GM18499 (cell line): Measurements from ENCODE around the gene DOCK1.

Experiments used
- ATAC-seq: cut with Tn5 transposase; IDR thresholded peaks from one replicate; pipeline ENCODE4 v1.9.1; 2021; ENCODE audit warnings: moderate number of reproducible peaks; ENCODE audit not compliant: insufficient read depth, unreplicated experiment

Gene DOCK1

DNA sequence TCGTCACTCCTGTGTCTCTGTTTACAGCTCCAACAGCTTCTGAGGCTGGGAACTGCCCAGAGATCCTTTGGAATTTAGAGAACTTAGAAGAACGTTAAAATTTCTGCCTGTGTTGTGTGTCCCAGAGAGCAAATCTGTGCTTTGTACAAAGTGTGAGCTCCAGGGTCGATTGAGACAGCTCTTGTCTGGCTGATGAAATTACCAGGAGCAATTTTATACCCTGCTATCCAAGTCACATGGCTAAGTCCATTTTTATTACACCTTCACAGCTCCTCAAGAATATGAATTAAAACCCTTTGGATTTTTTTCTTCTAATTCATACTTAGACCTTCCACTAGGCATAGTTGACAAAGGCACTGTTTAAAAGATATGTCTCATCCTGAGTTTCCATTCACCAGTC lies 337.7 kb downstream of the DOCK1 start:
- ATAC-seq: no peak

DNA sequence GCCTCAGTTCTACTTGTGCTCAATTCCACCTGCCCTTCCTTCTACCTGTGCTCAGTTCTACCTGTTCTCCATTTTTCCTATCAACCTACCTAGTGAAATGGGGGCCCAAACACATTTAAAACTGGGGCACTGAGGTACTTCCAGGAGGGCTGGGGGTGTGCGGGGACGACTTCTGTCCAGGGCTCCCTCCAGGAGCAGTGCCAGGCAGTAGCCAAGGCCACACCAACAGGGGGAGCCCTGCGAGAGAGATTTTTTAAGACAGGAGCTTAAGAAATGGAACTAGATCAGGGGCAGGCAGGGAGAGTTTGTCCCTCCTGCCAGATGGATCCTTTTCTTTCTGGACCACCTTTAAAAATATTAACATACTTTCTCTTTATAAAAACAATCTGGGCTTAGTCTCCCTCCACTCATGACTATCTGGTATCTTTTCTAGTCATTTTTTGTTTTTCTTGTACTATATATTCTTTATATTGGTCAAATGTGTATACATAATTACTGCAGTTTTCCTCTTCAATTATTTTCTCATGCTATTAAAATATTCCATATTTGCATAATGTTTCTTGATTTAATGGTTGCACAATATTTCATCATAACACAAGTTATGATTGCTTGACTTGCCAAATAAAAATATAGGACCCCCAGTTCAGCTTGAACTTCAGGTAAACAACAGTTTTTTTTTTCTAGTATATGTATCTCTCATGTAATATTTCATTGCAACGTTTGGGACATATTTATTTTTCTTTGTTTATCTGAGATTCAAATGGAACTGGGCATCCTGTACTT lies 338.5 kb downstream of the DOCK1 start:
- no peak for ATAC-seq

DNA sequence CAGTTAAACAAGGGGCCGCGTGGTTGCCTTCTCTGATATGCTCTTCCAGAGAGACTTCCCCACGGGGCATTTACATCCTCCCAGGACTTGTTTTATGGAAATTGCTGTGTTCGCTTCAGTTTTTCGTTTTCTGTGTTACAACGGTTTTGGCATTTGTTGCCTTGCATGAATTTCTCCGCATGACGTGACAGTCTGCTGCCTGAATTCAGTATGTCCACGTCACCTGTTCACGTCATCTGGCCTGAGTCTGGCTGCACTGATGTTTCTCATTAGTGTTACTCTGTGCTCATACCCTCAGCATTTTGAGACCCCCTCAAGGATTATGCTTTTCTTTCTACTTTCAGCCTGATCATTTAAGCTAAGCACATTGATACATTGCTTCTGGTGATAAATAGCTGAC lies 340.2 kb downstream of the DOCK1 start:
- ATAC-seq: no peak

DNA sequence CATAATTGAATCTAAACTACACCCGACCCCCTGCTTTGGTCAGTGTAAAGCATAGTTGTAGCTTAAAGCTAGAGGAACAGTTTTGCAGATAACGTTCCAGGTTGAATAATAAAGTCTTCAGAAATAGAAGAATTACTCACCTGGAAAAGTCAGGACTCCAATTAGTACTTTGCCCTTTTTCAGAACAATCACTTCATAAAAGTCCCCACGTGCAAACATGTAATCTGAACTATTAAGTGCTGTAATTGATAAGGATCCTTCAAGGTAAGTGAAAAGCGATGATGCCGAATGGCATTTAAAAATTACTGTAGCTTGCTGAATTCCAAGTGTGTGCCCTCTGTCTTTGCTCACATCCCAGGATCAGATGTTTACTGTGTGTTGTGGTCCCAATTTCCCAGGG lies 344.8 kb downstream of the DOCK1 start:
- ATAC-seq: no peak

DNA sequence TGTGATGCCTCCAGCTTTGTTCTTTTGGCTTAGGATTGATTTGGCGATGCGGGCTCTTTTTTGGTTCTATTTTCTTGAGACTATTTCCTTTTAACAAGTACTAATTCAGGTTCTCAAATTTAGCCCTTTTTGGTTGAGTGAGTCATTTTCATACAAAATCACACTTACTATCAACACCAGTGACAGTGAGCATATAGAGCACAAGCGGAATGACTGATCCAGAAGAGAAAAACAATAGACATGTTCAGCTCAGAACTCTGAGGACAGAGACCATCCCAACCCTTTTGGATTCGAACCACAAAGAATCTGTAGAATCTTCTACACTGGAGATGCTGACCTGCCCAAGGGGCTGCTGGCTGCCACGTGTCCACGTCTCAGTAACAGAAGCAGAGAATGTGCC lies 347.6 kb downstream of the DOCK1 start:
- ATAC-seq: no peak

DNA sequence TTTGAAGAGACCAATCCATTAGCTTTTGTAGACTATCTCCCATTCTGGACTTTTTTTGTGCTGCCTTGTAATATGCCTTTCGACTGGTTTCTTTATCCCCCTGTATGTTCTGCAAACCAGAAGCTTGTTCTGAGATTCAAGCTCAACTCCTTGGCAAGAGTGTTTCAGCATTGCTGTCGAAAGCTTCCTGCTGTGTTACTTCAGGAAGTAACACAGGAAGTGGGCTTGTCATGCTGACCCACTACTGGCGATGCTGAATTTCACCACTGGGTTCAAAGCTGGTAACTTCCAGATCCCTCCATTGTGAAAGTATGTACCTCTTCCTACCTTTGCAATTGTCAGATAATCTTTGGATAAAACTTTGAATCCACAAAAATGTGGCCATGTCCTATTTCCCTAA lies 349.0 kb downstream of the DOCK1 start:
- no peak for ATAC-seq

DNA sequence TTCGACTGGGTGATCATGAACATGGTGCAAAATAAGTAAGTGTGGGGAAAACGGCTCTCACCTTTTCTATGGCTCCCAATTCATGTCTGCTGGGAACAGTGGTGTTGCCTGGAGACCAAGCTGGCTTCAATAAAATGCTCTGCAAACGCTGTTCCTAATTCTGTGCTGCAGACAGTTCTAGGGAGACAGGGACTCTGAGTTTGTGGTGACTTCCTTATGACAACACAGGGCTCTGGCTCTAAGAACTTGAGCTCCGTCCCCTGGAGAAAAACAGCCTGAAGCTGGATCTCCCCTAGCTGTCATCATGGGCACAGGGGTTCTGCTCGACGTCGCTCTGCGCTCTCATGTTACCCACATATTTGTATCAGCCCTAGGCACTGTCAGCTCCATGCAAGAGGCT lies 352.2 kb downstream of the DOCK1 start:
- no peak for ATAC-seq

DNA sequence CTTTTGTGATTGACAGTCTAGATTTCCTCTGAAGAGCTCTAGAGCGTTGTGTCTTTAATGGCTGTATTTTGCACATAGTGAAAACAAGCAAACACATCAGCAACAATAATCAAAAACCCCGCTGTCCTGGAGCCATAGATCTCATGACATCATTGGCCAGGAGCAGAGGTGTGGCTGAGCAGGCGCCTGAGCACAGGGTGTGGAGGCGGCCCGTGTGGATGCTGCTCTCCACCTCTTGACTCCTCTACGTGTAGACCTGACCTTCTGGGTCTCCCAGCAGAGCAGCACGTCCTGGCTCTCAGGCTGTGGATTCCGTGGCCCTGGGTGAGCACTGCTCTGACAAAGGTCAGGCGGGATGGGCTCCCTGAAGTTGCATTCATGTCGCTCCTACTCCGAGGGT lies 354.1 kb downstream of the DOCK1 start:
- ATAC-seq: no peak

DNA sequence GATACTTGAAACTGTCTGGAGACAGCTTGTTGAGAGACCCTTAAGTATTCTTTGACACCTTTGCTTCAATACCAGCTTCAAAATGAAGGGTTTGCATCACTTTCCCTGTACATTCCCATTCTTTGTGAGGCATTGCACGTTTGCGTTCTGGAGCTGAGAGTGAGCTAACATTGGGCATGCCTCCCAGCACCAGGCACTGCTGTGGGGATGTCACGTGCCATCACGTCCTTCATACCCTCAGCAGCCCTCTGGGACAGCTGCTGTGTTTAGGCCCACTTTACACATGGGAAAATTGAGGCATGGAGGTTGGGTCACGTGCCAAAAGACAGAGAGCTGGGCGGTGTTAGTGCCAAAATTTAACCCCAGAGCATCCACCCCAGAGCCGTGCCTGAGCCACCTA lies 357.4 kb downstream of the DOCK1 start:
- ATAC-seq: no peak

DNA sequence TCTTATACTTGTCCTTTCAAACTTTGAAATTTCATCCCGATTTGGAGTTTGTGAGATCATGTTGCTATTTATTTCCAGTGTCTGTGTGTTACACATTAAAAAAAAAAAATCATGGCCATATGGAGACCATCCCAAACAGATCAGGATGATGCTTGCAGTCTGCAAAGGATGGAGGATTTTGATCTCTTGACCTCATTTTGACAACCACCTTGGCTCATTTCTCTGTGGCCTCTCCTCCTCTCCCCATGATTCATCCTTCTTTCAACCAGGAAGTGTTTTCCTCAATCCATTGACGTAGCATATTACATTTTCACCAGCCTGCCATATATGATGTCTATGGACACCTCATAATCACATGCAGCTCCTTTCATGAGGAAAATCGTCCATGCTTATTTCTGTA lies 360.1 kb downstream of the DOCK1 start:
- no peak for ATAC-seq

DNA sequence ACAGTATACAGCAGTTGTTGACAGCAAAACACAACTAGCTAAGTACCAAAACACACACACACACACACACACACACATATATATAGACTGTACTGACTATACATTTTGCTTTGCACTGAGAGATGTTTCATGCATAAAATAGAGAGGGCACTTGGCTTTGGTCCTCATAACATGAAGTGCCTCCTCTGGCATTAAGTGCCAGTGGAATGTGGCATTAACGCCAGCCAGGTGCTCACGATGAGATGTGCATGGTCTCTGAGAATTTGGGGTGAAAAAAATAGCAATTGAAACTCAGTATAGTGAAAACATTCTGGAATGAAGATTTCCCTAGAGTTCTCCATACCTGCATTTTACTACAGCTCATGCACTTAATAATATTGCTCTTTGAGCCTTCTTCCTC lies 361.2 kb downstream of the DOCK1 start:
- ATAC-seq: no peak

DNA sequence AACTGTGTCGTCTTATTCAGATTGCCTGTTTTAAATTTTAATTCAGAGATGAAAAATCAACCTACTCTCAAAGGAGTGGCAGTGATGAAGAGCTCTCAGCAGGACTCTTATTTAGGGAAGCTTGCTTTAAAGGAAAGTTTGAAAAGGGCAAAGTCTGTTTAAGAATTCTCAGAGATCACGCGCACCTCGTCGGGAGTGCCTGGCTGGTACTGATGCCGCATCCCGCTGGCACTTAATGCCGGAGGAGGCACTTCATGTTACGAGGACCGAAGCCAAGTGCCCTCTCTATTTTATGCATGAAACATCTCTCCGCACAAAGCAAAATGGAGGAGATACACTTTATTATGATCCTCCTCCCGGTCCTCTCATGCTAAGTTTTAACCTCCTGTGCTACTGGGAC lies 362.2 kb downstream of the DOCK1 start:
- ATAC-seq: no peak

DNA sequence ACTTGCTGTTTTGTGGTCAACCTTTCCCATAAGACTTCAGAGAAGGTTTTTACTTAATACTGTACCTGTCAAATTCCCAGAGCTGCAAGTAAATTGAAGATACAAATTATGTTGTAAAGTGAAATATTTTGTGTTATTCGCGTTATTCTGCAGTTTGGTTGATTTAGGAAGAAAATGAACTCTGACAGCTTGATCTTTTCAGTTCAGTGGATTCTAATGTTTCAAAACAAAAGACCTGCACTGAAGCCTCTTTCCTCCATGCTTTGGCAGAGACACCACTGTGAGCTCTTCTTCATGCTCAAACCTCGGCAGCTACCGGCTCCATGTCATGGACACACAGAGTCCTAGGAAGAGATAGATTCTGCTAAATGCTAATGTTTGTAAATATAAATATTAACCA lies 366.8 kb downstream of the DOCK1 start:
- no peak for ATAC-seq

DNA sequence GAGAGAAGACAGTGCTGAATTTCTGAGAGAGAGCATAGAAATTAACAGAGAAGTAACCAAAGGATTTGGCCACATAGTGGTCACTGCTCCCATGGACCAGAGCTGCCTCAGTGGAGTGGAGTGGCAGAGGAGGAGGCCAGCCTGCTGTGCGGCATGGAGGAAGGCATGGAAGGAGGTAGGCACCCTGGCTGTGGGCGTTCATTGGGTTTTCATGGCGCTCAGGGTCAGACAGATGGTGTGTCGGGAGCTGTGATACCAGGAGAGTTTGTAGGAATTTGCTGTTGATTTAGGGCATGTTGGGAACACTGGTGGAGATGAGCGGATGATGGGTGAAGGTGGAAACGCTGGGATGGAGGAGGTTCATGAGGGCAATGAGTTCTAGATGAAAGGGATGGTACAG lies 370.0 kb downstream of the DOCK1 start:
- no peak for ATAC-seq

DNA sequence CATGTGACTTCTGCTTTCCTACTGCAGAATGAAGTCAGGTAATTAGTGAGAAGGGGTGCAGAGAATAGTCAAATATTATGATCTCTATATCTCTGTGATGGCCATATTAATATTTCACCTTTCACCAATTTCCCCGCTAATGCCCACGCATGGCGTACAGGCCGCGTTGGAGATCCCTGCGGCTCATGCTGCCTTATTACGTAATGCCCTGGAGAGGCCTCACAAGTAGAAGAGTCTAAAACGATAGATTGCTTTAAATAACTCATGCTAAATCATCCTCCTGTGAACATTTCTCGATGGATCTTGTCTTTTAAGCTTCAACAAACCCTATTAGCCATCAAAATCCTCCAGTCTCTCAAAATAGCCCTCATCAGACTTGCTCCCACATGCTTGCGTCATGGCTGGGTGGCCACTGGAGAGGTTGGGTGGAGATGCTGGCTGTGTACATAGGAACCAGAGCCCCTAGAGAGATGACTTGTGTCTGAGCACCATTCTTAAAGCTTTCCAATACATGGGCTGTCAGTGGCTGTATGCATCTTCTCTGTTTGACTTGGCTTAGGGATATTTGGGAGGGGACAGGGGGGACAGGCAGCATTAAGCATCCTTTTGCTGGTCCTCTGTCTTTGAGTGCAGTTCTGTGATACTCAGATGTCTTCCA lies 370.7 kb downstream of the DOCK1 start:
- no peak for ATAC-seq

DNA sequence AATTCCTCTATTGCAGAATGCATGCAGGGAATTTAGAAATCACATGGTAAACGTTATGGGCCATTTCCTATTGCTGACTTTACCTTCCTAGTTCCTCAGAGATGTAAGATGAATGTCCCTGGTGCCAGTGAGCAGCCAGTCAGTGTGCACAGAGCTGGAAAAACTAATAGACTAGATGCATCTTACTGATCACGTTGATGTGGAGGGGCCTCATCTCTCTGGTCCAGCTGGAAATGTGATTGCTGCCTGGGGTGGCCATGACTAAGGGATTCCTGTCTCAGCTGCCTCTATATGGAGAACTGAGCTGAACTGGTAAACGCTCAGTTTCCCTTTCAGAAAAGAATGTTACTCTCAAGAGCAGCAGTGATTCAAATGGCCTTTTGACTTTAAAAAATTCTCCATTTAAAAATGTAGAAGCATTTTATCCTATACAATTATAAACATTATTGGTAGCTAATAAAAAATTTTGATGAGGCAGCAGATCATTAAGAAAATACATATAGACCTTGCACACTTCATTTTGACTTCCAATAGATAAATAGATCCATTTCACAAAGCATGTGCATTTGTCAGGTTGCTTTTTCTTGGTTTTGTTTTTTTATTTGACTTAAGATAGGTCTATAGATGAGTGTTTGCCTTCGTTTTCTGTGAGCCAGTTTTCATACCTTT lies 371.7 kb downstream of the DOCK1 start:
- ATAC-seq: no peak

DNA sequence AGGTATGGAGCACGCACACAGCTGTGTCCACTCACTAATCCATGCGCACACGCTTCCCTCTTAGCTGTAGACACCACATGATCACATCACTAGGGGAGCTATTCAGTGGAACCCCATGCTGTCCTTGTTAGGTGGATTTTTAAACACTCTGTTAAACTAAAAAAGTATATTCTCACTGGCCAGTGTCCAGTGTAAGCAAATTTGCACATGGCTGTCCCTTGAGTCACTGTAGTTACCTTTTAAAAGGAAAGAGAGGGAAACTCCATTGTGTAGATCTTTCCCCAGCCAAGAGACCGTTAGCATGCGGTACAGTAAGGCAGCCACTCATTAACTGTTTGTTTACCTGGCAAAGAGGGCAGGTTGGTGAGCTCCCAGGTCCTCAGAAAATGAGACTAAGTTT lies 372.8 kb downstream of the DOCK1 start:
- ATAC-seq: no peak

DNA sequence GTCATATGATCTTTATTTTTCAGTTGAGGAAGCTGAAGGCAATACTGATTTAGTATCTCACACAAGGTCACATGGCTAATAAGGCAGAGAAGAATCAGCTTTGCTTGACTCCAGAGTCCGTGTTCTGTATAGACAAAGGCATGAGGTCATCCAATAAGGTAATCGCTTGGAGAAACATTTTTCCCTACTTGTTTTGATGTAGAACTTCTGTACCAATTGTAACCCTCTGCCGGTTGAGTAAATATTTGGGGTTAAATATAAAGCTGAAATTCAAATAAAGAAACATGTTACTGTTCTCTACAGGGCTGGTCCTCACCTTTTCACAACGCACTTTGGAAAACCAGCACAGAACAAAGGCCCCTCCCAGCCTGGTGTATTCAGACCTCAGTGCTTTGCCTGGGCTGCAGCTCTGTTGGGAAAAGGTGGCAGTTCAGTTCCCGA lies 374.1 kb downstream of the DOCK1 start:
- no peak for ATAC-seq

DNA sequence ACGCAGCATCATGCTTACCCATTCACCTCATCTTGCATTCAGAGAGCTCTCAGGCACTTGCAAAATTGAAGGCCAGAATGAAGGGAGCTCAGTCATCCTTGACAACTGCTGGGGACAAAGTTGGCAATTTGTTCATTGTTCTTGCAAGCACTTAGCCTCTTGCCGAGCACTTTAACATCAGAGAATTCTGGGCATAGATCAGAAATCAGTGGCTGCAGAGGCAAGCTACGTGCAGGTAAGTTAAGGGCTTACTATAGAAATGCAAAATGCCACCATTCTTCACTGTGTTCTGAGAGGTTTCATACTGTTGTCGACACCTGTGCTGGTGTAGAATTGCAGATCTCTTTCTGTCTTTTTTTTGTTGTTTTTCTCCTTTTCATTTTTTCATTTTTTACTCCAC lies 375.2 kb downstream of the DOCK1 start:
- no peak for ATAC-seq

DNA sequence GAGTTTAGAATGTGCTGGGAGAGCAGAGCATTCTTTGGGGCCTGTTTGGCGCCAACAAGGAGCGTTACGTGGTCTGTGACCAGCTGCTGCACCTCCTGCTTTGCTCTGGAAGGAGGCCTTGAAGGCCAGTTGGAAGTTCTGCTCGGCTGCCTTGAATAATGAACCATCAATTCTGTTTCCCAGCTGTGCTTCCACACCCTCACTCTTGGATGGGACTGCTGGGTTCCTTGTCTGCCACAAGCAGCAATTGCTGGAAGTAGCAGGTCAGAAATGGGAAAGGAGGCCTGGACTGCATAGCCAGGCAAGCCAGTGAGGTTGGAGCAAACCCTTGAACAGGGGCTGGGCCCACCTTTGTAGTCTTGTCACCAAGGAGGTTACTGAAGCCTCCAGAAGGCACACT lies 377.8 kb downstream of the DOCK1 start:
- ATAC-seq: no peak

DNA sequence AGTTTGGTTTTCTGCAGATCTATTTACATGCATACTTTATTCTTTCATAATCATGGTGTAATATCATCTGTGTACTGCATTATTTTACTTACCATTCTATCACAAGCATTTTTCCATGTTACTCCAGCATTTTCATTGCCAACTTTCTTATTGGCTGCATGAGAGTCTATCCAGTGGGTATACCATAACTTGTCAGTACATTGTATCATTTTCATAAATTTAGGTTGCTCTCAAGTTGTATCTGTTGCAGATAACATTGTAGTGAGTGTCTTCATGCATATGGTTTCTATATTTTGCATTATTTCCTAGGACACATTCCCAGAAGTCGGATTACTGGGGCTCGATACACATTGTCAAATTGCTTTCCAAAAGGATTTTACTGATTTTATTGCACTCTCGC lies 378.3 kb downstream of the DOCK1 start:
- no peak for ATAC-seq

DNA sequence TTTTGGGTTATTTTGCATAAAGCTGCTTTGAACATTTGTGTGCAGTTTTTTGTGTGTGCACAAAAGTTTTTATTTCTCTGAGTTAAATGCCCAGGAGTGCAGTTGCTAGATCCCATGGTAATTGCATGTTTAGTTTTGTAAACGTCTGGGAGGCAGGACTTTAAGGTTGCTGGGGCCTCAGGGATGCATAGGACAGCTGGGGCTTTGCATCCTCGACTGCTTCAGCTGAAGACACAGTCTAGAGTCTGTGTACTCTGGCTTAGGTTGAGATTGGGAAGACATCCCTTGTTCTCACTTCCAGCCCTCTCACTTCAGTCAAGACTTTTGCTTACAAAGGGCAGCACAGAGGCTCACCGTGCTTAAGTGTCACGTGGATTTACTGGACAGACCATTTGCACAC lies 385.6 kb downstream of the DOCK1 start:
- ATAC-seq: no peak
